A673 (cell line): ENCODE data around the gene TMEM92. TPM values are rescaled to one million over a fixed set of nuclear protein-coding genes. Genes with fewer than 3 reads are reported as not detected.

ENCODE experiments used
- BruUV-seq: library from RNA; stranded (reverse); fragments of 400-500 nt; replicated peaks from 2 replicates; lab custom pipeline; 2021; lab: Mats Ljungman, UMichigan
- CTCF ChIA-PET: fragments of 300-600 bp; sonication (Branson Sonifier 250); formaldehyde crosslinking; loops from one replicate; lab custom pipeline; 2022; ENCODE audit warnings: antibody characterized with exemption; lab: Charles Lee
- POLR2A ChIA-PET: fragments of 300-600 bp; sonication (Branson Sonifier 250); formaldehyde crosslinking; loops from one replicate; lab custom pipeline; 2022; ENCODE audit warnings: antibody characterized with exemption; ENCODE audit not compliant: low non-redundant PET; lab: Charles Lee
- DNase-seq: peaks from one replicate; pipeline ENCODE4 v3.0.0-alpha.2; 2015; ENCODE audit warnings: low spot score
- H3K27ac ChIP-seq: fragments of 200-600 bp; sonication (generic); 2 replicates; pipeline ENCODE4 v1.5.1; 2016; ENCODE audit warnings: mixed run types, low read depth, mild to moderate bottlenecking, mixed read lengths, antibody characterized with exemption, low read length; ENCODE audit not compliant: poor library complexity, severe bottlenecking
- H3K27me3 ChIP-seq: fragments of 200-600 bp; sonication (generic); replicated peaks from 2 replicates; pipeline ENCODE4 v1.6.1; 2017; ENCODE audit warnings: mixed run types, low read depth, mild to moderate bottlenecking, mixed read lengths, antibody characterized with exemption, low read length; ENCODE audit not compliant: insufficient read depth, poor library complexity
- H3K36me3 ChIP-seq: fragments of 200-600 bp; sonication (generic); 2 replicates; pipeline ENCODE4 v1.6.1; 2016; ENCODE audit warnings: mixed run types, mild to moderate bottlenecking, mixed read lengths, antibody characterized with exemption, low read length; ENCODE audit not compliant: insufficient read depth, poor library complexity, severe bottlenecking
- H3K4me1 ChIP-seq: fragments of 200-600 bp; sonication (generic); 2 replicates; pipeline ENCODE4 v1.6.1; 2017; ENCODE audit warnings: mixed run types, mild to moderate bottlenecking, mixed read lengths, antibody characterized with exemption, low read length; ENCODE audit not compliant: insufficient read depth, poor library complexity, severe bottlenecking
- H3K4me3 ChIP-seq: fragments of 200-600 bp; sonication (generic); 2 replicates; pipeline ENCODE4 v1.5.1; 2016; ENCODE audit warnings: low read depth, mixed run types, mild to moderate bottlenecking, mixed read lengths, low read length; ENCODE audit not compliant: poor library complexity, severe bottlenecking
- H3K9me3 ChIP-seq: fragments of 200-600 bp; sonication (generic); 2 replicates; pipeline ENCODE4 v1.6.1; 2016; ENCODE audit warnings: mixed run types, low read depth, mild to moderate bottlenecking, mixed read lengths, antibody characterized with exemption, low read length; ENCODE audit not compliant: poor library complexity, severe bottlenecking
- CTCF ChIP-seq: fragments of 300-800, 200-600 bp; sonication (generic); conservative IDR thresholded peaks from 2 replicates; pipeline ENCODE4 v1.5.1; 2017; ENCODE audit warnings: low read depth, mild to moderate bottlenecking, antibody characterized with exemption, low read length, moderate library complexity, mixed read lengths
- EZH2 ChIP-seq: fragments of 200-600 bp; sonication (generic); IDR thresholded peaks from 2 replicates; pipeline ENCODE4 v1.6.1; 2017; ENCODE audit warnings: borderline replicate concordance, low read depth, mild to moderate bottlenecking, mixed read lengths, antibody characterized with exemption, low read length; ENCODE audit not compliant: poor library complexity, severe bottlenecking
- intact Hi-C: fragments of 100-400 bp; cut with micrococcal nuclease; formaldehyde crosslinking; loops from one replicate; pipeline ENCODE4 v1.10.0; 2022; ENCODE audit not compliant: unreplicated experiment
- total RNA-seq: library from RNA; stranded (reverse); gene quantifications from 2 replicates; pipeline ENCODE4 v1.2.3, GENCODE V29; 2021

TMEM92 gene
- total RNA-seq, 1 experiment from 2014 or later, result 0.19 TPM

GRCh38 chr17:50317121-50317520 lies 42.9 kb downstream of the TMEM92 start:
- POLR2A ChIA-PET, result no interaction called here
- intact Hi-C loops, result no loop called here
- H3K9me3 ChIP-seq, result no peaks in the 10 kb centered on the region
- TF ChIP-seq EZH2 (no peak), CTCF (no peak)
- no peaks in the 10 kb centered on the region for H3K36me3 ChIP-seq
- H3K27me3 ChIP-seq, result peaks cover 66% of the 10 kb centered on the region
- CTCF ChIA-PET, result interaction anchor here (1.0 kb wide), 1 partner anchor 17 kb away, joined by 3 read pairs; no protein-coding TSS in a partner anchor
- peaks cover 28% of the 10 kb centered on the region for H3K4me1 ChIP-seq
- DNase-seq, result no peak
- no peak overlapping the region for H3K27ac ChIP-seq
- no peak overlapping the region for H3K4me3 ChIP-seq
- no TSS peak for BruUV-seq

DNA sequence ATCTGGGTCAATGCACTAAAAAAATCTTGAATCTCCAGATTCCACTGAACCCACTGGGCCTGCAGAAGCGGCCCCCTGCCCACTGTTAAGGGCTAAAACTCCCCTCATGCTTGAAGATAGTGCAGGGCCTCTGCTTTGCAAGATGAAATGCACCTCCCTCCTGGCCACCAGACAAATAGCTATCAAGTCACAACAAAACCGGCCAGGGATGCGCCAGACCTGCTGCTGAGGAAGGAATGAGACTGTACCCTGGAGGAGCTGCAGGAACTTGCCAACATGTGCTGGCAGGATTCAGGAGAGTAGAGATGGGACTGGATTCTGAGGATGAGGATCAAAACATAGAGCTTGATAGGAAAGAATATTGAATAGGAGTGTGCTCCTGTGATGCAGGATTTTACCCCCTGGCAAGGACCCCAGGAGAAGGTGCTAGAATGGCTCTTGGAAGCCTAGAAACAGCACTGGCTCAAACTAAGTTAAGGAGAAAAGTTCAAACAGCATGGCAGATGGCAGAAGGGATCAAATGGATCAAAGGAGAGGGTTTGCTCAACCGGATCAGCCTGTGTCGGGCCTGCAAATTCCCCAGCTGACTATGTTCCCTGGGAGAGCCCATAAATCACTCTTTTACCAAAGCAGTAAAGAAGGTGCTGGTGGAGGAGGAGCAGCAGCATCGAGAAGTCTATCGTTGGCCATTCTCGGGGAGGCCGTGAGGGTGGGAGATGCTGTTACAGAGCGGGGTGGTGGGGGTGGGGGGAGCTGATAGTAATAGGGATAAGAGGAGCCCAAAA lies 44.4 kb downstream of the TMEM92 start:
- intact Hi-C loops, result no loop called here
- no peaks in the 10 kb centered on the region for H3K36me3 ChIP-seq
- no TSS peak for BruUV-seq
- no peak for TF ChIP-seq EZH2
- no peak for TF ChIP-seq CTCF
- H3K4me3 ChIP-seq, result no peak overlapping the region
- no peak overlapping the region for H3K27ac ChIP-seq
- H3K27me3 ChIP-seq, result peaks cover 50% of the 10 kb centered on the region
- POLR2A ChIA-PET, result interaction anchor here (0.6 kb wide), 1 partner anchor 378 kb away, joined by 4 read pairs; no protein-coding TSS in a partner anchor
- H3K4me1 ChIP-seq, result peaks cover 39% of the 10 kb centered on the region
- CTCF ChIA-PET, result no interaction called here
- no peak for DNase-seq
- no peaks in the 10 kb centered on the region for H3K9me3 ChIP-seq

GRCh38 chr17:50319306-50320004 lies 45.2 kb downstream of the TMEM92 start:
- no peak for TF ChIP-seq EZH2
- TF ChIP-seq CTCF, result no peak
- no TSS peak for BruUV-seq
- peaks cover 39% of the 10 kb centered on the region for H3K4me1 ChIP-seq

More at GRCh38 chr17:50319306-50320004, 45.2 kb downstream of the TMEM92 start:
- intact Hi-C loops, result no loop called here
- H3K27ac ChIP-seq, result no peak overlapping the region
- no peaks in the 10 kb centered on the region for H3K36me3 ChIP-seq
- DNase-seq, result no peak
- peaks cover 43% of the 10 kb centered on the region for H3K27me3 ChIP-seq
- ChIA-PET POLR2A (interaction anchor here (0.6 kb wide), 1 partner anchor 377 kb away, joined by 4 read pairs; no protein-coding TSS in a partner anchor), CTCF (no interaction called here)
- no peaks in the 10 kb centered on the region for H3K9me3 ChIP-seq
- no peak overlapping the region for H3K4me3 ChIP-seq
